Measurements from ENCODE around the gene ADGRG6.

Gene ADGRG6

GRCh38 chr6:142297996-142298753, 3.6 kb upstream of the ADGRG6 start:
- no peak for TF ChIP-seq GATA1 (IDR thresholded peaks at IDR 0.05; ENCODE audit: low read depth, low read length)
- no peak for TF ChIP-seq POLR2A (IDR thresholded peaks at IDR 0.05; ENCODE audit: low read length)
- DNase-seq: no peak

GRCh38 chr6:142300302-142300701, 1.5 kb upstream of the ADGRG6 start:
- no peak for DNase-seq
- no peak for TF ChIP-seq POLR2A (IDR thresholded peaks at IDR 0.05; ENCODE audit: low read length)
- TF ChIP-seq GATA1 (IDR thresholded peaks at IDR 0.05; ENCODE audit: low read depth, low read length): no peak

- TF ChIP-seq POLR2A (IDR thresholded peaks at IDR 0.05; ENCODE audit: low read length): no peak
- TF ChIP-seq GATA1 (IDR thresholded peaks at IDR 0.05; ENCODE audit: low read depth, low read length): no peak
- no peak for DNase-seq
These were observed 803 bp upstream of the ADGRG6 start for GRCh38 chr6:142300758-142301650.

GRCh38 chr6:142302421-142303175, 791 bp downstream of the ADGRG6 start:
- TF ChIP-seq GATA1 (IDR thresholded peaks at IDR 0.05; ENCODE audit: low read depth, low read length): no peak
- no peak for TF ChIP-seq POLR2A (IDR thresholded peaks at IDR 0.05; ENCODE audit: low read length)
- DNase-seq: no peak

- TF ChIP-seq POLR2A (IDR thresholded peaks at IDR 0.05; ENCODE audit: low read length): no peak
- TF ChIP-seq GATA1 (IDR thresholded peaks at IDR 0.05; ENCODE audit: low read depth, low read length): no peak
- DNase-seq: no peak
These were observed 1.3 kb downstream of the ADGRG6 start for GRCh38 chr6:142303176-142303533.

GRCh38 chr6:142304241-142304640, 2.4 kb downstream of the ADGRG6 start:
- TF ChIP-seq GATA1 (IDR thresholded peaks at IDR 0.05; ENCODE audit: low read depth, low read length) (no peak), POLR2A (IDR thresholded peaks at IDR 0.05; ENCODE audit: low read length) (no peak)
- DNase-seq: no peak

- no peak for DNase-seq
- TF ChIP-seq POLR2A (IDR thresholded peaks at IDR 0.05; ENCODE audit: low read length): no peak
- TF ChIP-seq GATA1 (IDR thresholded peaks at IDR 0.05; ENCODE audit: low read depth, low read length): no peak
These were observed 4.9 kb downstream of the ADGRG6 start for GRCh38 chr6:142306736-142307135.

GRCh38 chr6:142307963-142308748, 6.3 kb downstream of the ADGRG6 start:
- TF ChIP-seq POLR2A (IDR thresholded peaks at IDR 0.05; ENCODE audit: low read length) (no peak), GATA1 (IDR thresholded peaks at IDR 0.05; ENCODE audit: low read depth, low read length) (no peak)
- no peak for DNase-seq

- no peak for DNase-seq
- TF ChIP-seq POLR2A (IDR thresholded peaks at IDR 0.05; ENCODE audit: low read length): no peak
- no peak for TF ChIP-seq GATA1 (IDR thresholded peaks at IDR 0.05; ENCODE audit: low read depth, low read length)
These were observed 7.6 kb downstream of the ADGRG6 start for GRCh38 chr6:142309426-142309825.

GRCh38 chr6:142313284-142313683, 11.5 kb downstream of the ADGRG6 start:
- no peak for DNase-seq
- TF ChIP-seq POLR2A (IDR thresholded peaks at IDR 0.05; ENCODE audit: low read length): no peak
- no peak for TF ChIP-seq GATA1 (IDR thresholded peaks at IDR 0.05; ENCODE audit: low read depth, low read length)

GRCh38 chr6:142316791-142317368, 15.1 kb downstream of the ADGRG6 start:
- no peak for DNase-seq

GRCh38 chr6:142318714-142319113, 16.9 kb downstream of the ADGRG6 start:
- TF ChIP-seq POLR2A (IDR thresholded peaks at IDR 0.05; ENCODE audit: low read length): no peak
- TF ChIP-seq GATA1 (IDR thresholded peaks at IDR 0.05; ENCODE audit: low read depth, low read length): no peak
- DNase-seq: no peak

More at GRCh38 chr6:142316791-142317368, 15.1 kb downstream of the ADGRG6 start:
- TF ChIP-seq POLR2A (IDR thresholded peaks at IDR 0.05; ENCODE audit: low read length) (no peak), GATA1 (IDR thresholded peaks at IDR 0.05; ENCODE audit: low read depth, low read length) (no peak)

- TF ChIP-seq GATA1 (IDR thresholded peaks at IDR 0.05; ENCODE audit: low read depth, low read length): no peak
- no peak for TF ChIP-seq POLR2A (IDR thresholded peaks at IDR 0.05; ENCODE audit: low read length)
- no peak for DNase-seq
These were observed 18.6 kb downstream of the ADGRG6 start for GRCh38 chr6:142320366-142320765.
